HepG2 (cell line): Measurements from ENCODE around the gene GABRA4. TPM values are rescaled to one million over a fixed set of nuclear protein-coding genes. Genes with fewer than 3 reads are reported as not detected.
A peak's percentile ranks its signal among the peaks of the same experiment; 100 is the strongest.

ENCODE experiments used
- CENPX ChIP-seq: sonication (generic); formaldehyde crosslinking; IDR thresholded peaks from 2 replicates; pipeline ENCODE4 v1.9.0; 2021; ENCODE audit warnings: mild to moderate bottlenecking, missing genetic modification reagents, moderate library complexity
- EEA1 ChIP-seq: sonication (generic); formaldehyde crosslinking; IDR thresholded peaks from 2 replicates; pipeline ENCODE4 v1.5.1; 2020; ENCODE audit warnings: mild to moderate bottlenecking, missing genetic modification reagents, borderline replicate concordance
- GFI1 ChIP-seq: sonication (generic); formaldehyde crosslinking; IDR thresholded peaks from 2 replicates; pipeline ENCODE4 v1.5.0; 2020; ENCODE audit warnings: missing genetic modification reagents, mild to moderate bottlenecking, borderline replicate concordance
- GPN1 ChIP-seq: sonication (generic); formaldehyde crosslinking; IDR thresholded peaks from 2 replicates; pipeline ENCODE4 v1.5.1; 2020; ENCODE audit warnings: missing genetic modification reagents, borderline replicate concordance
- GZF1 ChIP-seq: sonication (generic); formaldehyde crosslinking; IDR thresholded peaks from 2 replicates; pipeline ENCODE4 v1.5.1; 2020; ENCODE audit warnings: mild to moderate bottlenecking, missing genetic modification reagents
- KAT2B ChIP-seq: fragments of 150-350 bp; IDR thresholded peaks from 2 replicates; pipeline ENCODE4 v1.6.1; 2014; ENCODE audit warnings: low read depth, low read length, borderline replicate concordance
- KDM5B ChIP-seq: sonication (generic); formaldehyde crosslinking; IDR thresholded peaks from 2 replicates; pipeline ENCODE4 v1.4.0; 2020; ENCODE audit warnings: missing genetic modification reagents, mild to moderate bottlenecking, borderline replicate concordance
- PHF5A ChIP-seq: IDR thresholded peaks from one replicate; pipeline ENCODE4 v1.6.1; 2018; ENCODE audit warnings: low read depth, missing genetic modification reagents; ENCODE audit not compliant: unreplicated experiment
- SMC3 ChIP-seq: IDR thresholded peaks from 2 replicates; pipeline ENCODE4 v1.6.1; 2011; ENCODE audit warnings: low read length, improper control_type of control experiment
- STAG1 ChIP-seq: sonication (generic); formaldehyde crosslinking; IDR thresholded peaks from 2 replicates; pipeline ENCODE4 v1.4.0; 2020; ENCODE audit warnings: missing genetic modification reagents
- SUZ12 ChIP-seq: fragments of 150-350 bp; IDR thresholded peaks from 2 replicates; pipeline ENCODE4 v1.6.1; 2014; ENCODE audit warnings: low read depth, low read length
- TRAFD1 ChIP-seq: sonication (generic); formaldehyde crosslinking; IDR thresholded peaks from 2 replicates; pipeline ENCODE4 v1.5.1; 2020; ENCODE audit warnings: missing genetic modification reagents, mild to moderate bottlenecking, borderline replicate concordance
- ZBTB21 ChIP-seq: sonication (generic); formaldehyde crosslinking; IDR thresholded peaks from 2 replicates; pipeline ENCODE4 v1.4.0; 2020; ENCODE audit warnings: missing genetic modification reagents
- ZHX1 ChIP-seq: sonication (generic); formaldehyde crosslinking; IDR thresholded peaks from 2 replicates; pipeline ENCODE4 v1.8.1; 2022; ENCODE audit warnings: low read depth, mild to moderate bottlenecking, missing genetic modification reagents
- ZNF234 ChIP-seq: sonication (generic); formaldehyde crosslinking; conservative IDR thresholded peaks from 2 replicates; pipeline ENCODE4 v1.5.1; 2020; ENCODE audit warnings: mild to moderate bottlenecking, missing genetic modification reagents
- ZNF563 ChIP-seq: sonication (generic); formaldehyde crosslinking; IDR thresholded peaks from 2 replicates; pipeline ENCODE4 v1.8.0; 2022; ENCODE audit warnings: mild to moderate bottlenecking, moderate library complexity, missing genetic modification reagents
- ZNF589 ChIP-seq: sonication (generic); formaldehyde crosslinking; conservative IDR thresholded peaks from 2 replicates; pipeline ENCODE4 v1.8.0; 2022; ENCODE audit warnings: mild to moderate bottlenecking, moderate library complexity, missing genetic modification reagents
- ZNF720 ChIP-seq: sonication (generic); formaldehyde crosslinking; IDR thresholded peaks from 2 replicates; pipeline ENCODE4 v1.4.0; 2020; ENCODE audit warnings: missing genetic modification reagents
- ZNF747 ChIP-seq: sonication (generic); formaldehyde crosslinking; IDR thresholded peaks from 2 replicates; pipeline ENCODE4 v1.8.1; 2023; ENCODE audit warnings: missing genetic modification reagents, mild to moderate bottlenecking, borderline replicate concordance
- ZNF839 ChIP-seq: sonication (generic); formaldehyde crosslinking; IDR thresholded peaks from 2 replicates; pipeline ENCODE4 v1.4.0; 2020; ENCODE audit warnings: missing genetic modification reagents, mild to moderate bottlenecking, borderline replicate concordance
- polyA plus RNA-seq, 8 experiments: library from polyadenylated mRNA; depleted of rRNA in 3 of 8; stranded (reverse) in 7 of 8; unstranded in 1 of 8; fragments of >200 nt; fragmentation: Illumina TruSeq in 4 of 8; extraction: Trizol in 4 of 8; gene quantifications; 2 replicates each; pipeline versions ENCODE4 v1.2.1 to v1.2.3, GENCODE V29; 2011 to 2016; ENCODE audit warnings: low read depth in 4 of 8, missing spikeins in 1 of 8, mixed read lengths in 1 of 8; ENCODE audit not compliant: insufficient read depth in 1 of 8
- total RNA-seq, 5 experiments: library from RNA; depleted of rRNA; stranded (reverse); fragments of >200 nt; fragmentation: Illumina TruSeq; extraction: Trizol; gene quantifications; 2 replicates each; pipeline ENCODE4 v1.2.3, GENCODE V29; 2016; ENCODE audit warnings: low read depth in 1 of 5
- TF ChIP-seq, protein P1 (sequence below): sonication (generic); IDR thresholded peaks from 2 replicates; pipeline ENCODE4 v1.6.1; 2016; ENCODE audit warnings: low read depth, borderline replicate concordance
- TF ChIP-seq, protein P2 (sequence below): sonication (generic); formaldehyde crosslinking; IDR thresholded peaks from 2 replicates; pipeline ENCODE4 v1.8.1; 2023; ENCODE audit warnings: mild to moderate bottlenecking, moderate library complexity, missing genetic modification reagents

The GABRA4 gene
- total and polyA plus RNA-seq, 2 of the 13 experiments (the other 11 are each of a cell fraction or from before 2014, with no cell fraction given), result not detected

DNA sequence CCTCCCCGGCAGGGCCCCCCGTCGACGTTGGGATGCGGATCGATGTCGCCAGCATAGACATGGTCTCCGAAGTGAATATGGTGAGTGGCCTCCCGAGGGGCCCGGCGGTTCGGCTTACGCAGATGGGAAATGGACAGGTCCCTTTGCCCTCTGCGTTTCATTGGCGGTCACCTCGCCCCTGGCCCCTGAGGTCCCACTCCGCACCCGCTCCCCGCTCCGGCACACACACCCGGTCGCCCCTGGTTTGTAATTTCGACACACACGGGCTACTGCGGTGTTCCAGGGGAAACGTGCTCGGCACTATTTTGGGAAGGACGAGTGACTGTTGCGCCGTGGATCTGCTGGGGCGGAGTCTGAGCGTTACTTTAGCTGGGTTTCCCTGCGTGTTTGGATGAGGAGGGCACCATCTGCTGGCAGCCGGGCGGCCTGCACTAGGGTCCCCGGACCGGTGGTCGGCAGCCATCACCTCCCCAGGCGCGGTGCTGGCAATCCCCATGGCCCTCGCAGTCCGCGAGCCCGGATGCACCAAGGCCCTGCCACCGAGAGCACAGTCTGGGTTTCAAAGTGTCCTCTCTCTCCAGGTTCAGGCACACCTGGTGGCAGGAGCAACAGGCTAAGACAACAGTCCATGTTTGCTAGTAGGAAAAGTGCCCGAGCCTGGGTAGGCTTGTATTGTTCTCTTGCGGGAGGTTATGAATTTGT, 39.2 kb upstream of the GABRA4 start (continued):
- TF ChIP-seq TRAFD1 (CRISPR knock-in tag) (no peak), STAG1 (CRISPR knock-in tag) (peak; percentile 80), ZNF747 (no peak), CENPX (CRISPR knock-in tag) (no peak), SMC3 (peak; percentile 41), EEA1 (CRISPR knock-in tag) (no peak), GFI1 (CRISPR knock-in tag) (no peak), ZNF563 (no peak), PHF5A (CRISPR knock-in tag) (no peak), KAT2B (no peak), ZNF234 (CRISPR knock-in tag) (no peak), SUZ12 (no peak), KDM5B (CRISPR knock-in tag) (peak; percentile 36; the same call in 1 of the 2 replicates), ZNF839 (CRISPR knock-in tag) (peak; percentile 63; the same call in 1 of the 2 replicates), ZBTB21 (CRISPR knock-in tag) (no peak), ZNF720 (no peak), GPN1 (no peak), ZHX1 (CRISPR knock-in tag) (no peak), ZNF589 (CRISPR knock-in tag) (no peak), GZF1 (CRISPR knock-in tag) (no peak)
- TF ChIP-seq, protein P1, sequence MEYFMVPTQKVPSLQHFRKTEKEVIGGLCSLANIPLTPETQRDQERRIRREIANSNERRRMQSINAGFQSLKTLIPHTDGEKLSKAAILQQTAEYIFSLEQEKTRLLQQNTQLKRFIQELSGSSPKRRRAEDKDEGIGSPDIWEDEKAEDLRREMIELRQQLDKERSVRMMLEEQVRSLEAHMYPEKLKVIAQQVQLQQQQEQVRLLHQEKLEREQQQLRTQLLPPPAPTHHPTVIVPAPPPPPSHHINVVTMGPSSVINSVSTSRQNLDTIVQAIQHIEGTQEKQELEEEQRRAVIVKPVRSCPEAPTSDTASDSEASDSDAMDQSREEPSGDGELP, result no peak
- TF ChIP-seq, protein P2, sequence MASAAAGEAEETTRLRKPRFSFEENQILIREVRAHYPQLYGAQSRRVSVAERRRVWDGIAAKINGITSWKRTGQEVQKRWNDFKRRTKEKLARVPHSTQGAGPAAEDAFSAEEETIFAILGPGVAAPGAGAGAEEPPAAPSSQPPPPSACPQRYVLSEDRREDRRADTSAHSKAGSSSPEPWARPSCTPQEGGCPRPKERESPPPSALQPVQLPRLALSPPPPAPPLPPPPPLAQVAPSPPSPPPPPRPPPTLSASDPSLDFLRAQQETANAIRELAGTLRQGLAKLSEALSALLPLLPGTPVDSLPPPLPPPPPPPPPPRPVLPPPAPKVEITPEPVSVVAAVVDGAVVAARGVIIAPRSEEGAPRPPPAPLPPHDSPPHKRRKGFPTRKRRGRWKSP (CRISPR knock-in tag), result no peak
